Activated CD8-positive, alpha-beta memory T cell treated with anti-CD3 and anti-CD28 coated beads for 24 hours (primary cell): ENCODE data around the gene SPHK1.

ENCODE experiments used
- DNase-seq: peaks from one replicate; pipeline ENCODE4 v3.0.0-alpha.2; 2020

The SPHK1 gene

GRCh38 chr17:76365256-76365903 lies 19.0 kb upstream of the SPHK1 start:
- no peak for DNase-seq

- DNase-seq: no peak
These were observed 18.2 kb upstream of the SPHK1 start for GRCh38 chr17:76366247-76366646.

- DNase-seq: no peak
These were observed 16.8 kb upstream of the SPHK1 start for GRCh38 chr17:76367642-76368041.

- no peak for DNase-seq
These were observed 15.9 kb upstream of the SPHK1 start for GRCh38 chr17:76368545-76368944.

- DNase-seq: no peak
These were observed 15.0 kb upstream of the SPHK1 start for GRCh38 chr17:76369379-76369778.

- no peak for DNase-seq
These were observed 14.6 kb upstream of the SPHK1 start for GRCh38 chr17:76369804-76370203.

- DNase-seq: no peak
These were observed 14.0 kb upstream of the SPHK1 start for GRCh38 chr17:76370261-76370993.

GRCh38 chr17:76371656-76372628 lies 12.5 kb upstream of the SPHK1 start:
- DNase-seq: no peak

- no peak for DNase-seq
These were observed 7.9 kb upstream of the SPHK1 start for GRCh38 chr17:76376318-76377133.

- no peak for DNase-seq
These were observed 5.7 kb upstream of the SPHK1 start for GRCh38 chr17:76378548-76379274.

- DNase-seq: no peak
These were observed 5.2 kb upstream of the SPHK1 start for GRCh38 chr17:76379275-76379641.

GRCh38 chr17:76379646-76380376 lies 4.6 kb upstream of the SPHK1 start:
- no peak for DNase-seq

- no peak for DNase-seq
These were observed 2.6 kb upstream of the SPHK1 start for GRCh38 chr17:76381633-76382350.

GRCh38 chr17:76382351-76382802 lies 2.0 kb upstream of the SPHK1 start:
- no peak for DNase-seq

GRCh38 chr17:76382803-76383545 lies 1.4 kb upstream of the SPHK1 start:
- no peak for DNase-seq

- peak; percentile 89 for DNase-seq
These were observed 725 bp upstream of the SPHK1 start for GRCh38 chr17:76383546-76384221.

GRCh38 chr17:76384987-76385891 lies 830 bp downstream of the SPHK1 start:
- DNase-seq: peak; percentile 73
